KG1 (cell line): Measurements from ENCODE around the gene ATE1.
"Not testable (repeated sequence)": the region's sequence is repeated elsewhere in the genome, so short reads cannot be mapped to it uniquely, and the experiment has no call there.

Experiments used
- DNase-seq: peaks from one replicate; lab custom pipeline; 2025; lab: John Stamatoyannopoulos, UW

Gene ATE1

DNA sequence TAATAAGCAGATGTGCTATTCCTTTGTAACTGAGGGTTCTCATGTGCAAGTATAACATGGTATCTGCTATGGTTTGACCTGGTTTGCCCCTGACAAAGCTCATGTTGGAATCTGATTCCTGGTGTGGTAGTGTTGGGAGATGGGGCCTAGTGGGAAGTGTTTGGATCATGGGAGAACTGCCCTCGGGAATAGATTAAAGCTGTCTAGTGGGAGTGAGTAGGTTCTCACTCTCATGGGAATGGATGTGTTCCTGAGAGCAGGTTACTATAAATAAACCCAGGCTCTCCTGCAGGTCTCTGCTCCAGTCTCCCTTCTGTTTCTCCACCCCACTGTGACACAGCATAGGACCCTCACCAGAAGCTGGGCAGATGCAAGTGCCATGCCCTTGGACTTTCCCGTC lies 97.7 kb downstream of the ATE1 start:
- no peak for DNase-seq

GRCh38 chr10:121828045-121828444 lies 99.8 kb downstream of the ATE1 start:
- no peak for DNase-seq

DNA sequence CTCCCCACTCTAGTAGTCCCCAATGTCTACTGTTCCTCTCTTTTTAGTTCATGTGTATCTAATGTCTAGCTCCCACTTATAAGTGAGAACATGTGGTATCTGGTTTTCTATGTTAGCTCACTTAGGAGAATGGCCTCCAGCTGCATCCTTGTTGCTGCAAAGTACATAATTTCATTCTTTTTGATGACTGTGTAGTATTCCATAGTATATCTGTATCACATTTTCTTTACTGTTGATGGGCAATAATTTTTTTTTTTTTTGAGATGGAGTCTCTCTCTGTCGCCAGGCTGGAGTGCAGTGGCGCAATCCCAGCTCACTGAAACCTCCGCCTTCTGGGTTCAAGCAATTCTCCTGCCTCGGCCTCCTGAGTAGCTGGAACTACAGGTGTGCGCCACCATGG lies 101.1 kb downstream of the ATE1 start:
- not testable (repeated sequence) for DNase-seq

- peak; percentile 7 for DNase-seq
Measured at GRCh38 chr10:121823993-121824463, 103.8 kb downstream of the ATE1 start.

GRCh38 chr10:121822724-121823123 lies 105.1 kb downstream of the ATE1 start:
- no peak for DNase-seq

- no peak for DNase-seq
Measured at GRCh38 chr10:121822180-121822579, 105.7 kb downstream of the ATE1 start.

DNA sequence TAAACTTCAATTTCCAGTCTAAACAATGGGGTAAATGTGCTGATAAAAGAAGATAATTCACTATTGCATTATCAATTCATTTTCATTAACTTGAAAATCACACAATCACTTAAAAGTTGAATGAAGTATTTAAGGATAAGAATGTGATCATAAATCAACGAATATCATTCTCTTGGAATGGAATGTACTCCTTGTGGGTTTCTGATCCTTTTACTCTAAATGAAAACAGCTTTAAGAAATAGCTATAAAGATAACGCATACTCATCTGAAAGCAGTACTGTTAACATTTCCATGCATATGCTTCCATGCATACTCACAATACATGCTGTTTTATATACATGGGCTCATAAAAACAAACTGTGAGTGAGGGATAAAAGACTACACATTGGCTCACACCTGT lies 108.8 kb downstream of the ATE1 start:
- DNase-seq = no peak

GRCh38 chr10:121818599-121818998 lies 109.2 kb downstream of the ATE1 start:
- no peak for DNase-seq

DNA sequence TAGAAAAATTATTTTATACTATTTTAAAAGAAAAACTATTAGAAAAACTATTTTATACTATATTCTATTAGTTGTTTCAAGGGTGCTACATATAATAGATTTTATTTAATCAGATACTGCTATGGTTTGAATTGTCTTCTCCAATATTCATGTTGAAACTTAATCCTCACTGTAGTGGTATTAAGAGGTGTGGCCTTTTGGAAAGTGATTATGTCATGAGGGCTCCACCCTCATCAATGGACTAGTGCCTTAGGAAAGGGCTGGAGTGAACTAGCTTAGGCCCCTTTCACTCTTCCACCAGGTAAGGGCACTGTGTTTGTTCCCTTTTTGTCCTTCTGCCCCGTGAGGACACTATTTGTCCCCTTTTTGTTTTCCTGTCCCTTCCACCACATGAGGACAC lies 111.6 kb downstream of the ATE1 start:
- no peak for DNase-seq

DNA sequence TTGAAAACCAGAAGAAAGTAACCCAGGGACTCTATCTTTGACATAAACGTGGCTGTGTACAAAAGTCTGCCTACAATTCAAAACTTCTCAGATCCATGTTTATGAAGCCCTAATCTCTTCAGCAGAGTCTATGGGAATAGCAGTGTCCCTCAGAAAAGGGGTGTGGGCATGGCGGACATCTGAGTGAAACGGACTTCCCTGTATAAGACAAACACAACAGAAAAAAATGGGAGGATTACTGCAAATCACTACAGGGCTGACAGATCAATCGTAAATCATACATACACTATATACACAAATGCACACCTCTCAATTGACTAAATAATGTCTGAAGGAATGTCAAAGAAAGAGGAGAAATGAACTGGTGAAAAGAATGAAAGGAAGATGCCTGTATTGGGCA lies 114.0 kb downstream of the ATE1 start:
- no peak for DNase-seq

- DNase-seq = no peak
Measured at GRCh38 chr10:121813211-121813815, 114.5 kb downstream of the ATE1 start.

GRCh38 chr10:121812031-121812430 lies 115.8 kb downstream of the ATE1 start:
- DNase-seq = no peak

DNA sequence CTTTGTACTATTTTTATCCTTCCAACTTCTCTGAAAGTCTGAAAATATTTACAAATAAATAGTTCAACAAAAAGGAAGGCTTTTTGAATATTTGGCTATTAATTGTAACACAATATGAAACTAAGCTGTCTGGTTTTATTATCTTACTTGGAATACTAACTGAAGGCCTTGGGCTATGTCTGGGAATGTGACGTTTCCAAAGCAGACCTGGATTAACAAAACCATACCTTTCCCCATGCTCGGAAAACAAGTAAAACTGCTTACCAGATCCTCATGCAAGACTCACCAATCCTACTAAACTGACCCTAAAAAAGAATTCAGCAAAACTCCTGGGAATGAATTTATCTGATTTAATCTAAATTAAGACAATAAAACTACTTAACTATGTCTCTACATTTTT lies 116.4 kb downstream of the ATE1 start:
- no peak for DNase-seq

GRCh38 chr10:121808835-121809234 lies 119.0 kb downstream of the ATE1 start:
- no peak for DNase-seq

GRCh38 chr10:121804460-121804859 lies 123.4 kb downstream of the ATE1 start:
- DNase-seq = no peak

DNA sequence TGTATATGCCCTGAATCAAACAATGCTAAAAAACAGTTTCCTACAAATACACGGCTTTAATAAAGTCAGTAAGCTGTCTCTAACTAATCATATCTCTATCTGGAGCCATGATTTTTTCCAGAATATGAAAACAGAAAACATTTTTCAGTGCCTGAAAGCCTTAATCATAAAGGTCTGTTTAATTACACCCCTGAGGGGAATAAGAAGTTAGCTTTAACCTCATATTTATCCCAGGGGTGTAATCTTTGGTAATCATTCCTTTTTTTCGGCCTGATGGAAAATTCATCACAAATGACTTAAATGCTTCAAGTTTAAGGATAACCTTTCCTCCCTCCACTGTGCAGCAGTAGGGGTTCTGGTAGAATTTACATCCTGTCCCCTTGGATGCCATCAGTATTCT lies 124.2 kb downstream of the ATE1 start:
- DNase-seq = no peak

DNA sequence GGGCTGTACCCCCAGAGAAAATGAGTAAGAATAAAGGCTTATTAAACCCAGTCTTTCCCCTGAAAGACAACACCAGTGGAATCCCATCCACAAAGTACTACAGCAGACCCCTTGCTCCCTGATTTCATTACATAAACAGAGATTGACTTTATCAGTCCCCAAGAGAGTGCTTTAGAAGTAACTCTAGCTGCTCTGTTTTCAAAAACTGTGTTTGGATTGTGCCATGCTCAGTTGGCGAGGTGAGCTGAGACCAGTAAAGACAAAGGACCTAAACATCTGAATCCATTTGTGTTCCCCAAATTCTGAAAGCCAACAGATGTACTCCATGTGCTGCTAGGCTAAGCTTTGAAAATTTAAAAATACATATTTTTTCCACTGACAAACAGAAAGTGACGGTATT lies 127.0 kb downstream of the ATE1 start:
- DNase-seq = no peak

- no peak for DNase-seq
Measured at GRCh38 chr10:121800146-121800545, 127.7 kb downstream of the ATE1 start.

- no peak for DNase-seq
Measured at GRCh38 chr10:121797490-121797889, 130.3 kb downstream of the ATE1 start.

- DNase-seq = no peak
Measured at GRCh38 chr10:121796342-121796741, 131.5 kb downstream of the ATE1 start.

- no peak for DNase-seq
Measured at GRCh38 chr10:121792198-121792597, 135.6 kb downstream of the ATE1 start.

DNA sequence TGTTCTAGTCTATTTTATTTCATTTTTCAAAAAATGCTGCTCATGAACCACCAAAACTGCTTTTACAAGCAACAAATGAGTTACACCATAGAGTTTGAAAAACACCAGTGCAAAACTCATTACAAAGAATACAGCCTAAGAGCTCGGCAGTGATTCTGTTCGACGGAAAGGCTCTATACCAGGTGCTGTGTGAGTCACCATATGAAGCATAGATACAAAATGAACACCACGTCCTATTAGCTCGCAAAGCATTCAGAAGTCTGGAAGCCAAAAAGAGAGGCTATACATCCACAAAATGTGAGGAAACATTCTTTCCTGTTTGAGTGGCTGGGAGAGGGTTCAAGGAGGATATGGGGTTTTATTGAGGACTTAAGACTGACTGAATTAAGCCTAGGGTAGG lies 136.1 kb downstream of the ATE1 start:
- DNase-seq = no peak

GRCh38 chr10:121788717-121789116 lies 139.1 kb downstream of the ATE1 start:
- DNase-seq = no peak

- no peak for DNase-seq
Measured at GRCh38 chr10:121788115-121788514, 139.7 kb downstream of the ATE1 start.

DNA sequence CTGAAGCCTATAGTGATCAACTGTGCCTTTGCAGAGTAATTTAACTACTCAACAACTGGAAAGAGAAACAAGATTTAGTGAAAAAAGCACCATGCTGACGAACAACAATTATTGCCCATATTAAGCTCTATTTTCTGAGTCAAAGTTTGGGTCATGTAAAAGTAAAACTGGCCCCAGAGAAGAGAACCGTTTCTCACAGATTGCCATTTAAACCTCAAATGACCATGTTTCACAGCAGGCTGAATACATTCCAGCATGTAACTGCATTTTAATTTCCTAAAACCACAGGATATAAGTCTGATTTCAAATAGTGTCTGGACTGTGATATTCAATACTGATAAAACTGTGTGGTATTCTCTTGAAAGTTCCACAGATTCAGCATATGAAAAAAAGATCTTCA lies 140.7 kb downstream of the ATE1 start:
- DNase-seq = no peak
